SK-MEL-5 (cell line): Measurements from ENCODE around the gene TEX29. TPM values are rescaled to one million over a fixed set of nuclear protein-coding genes. Genes with fewer than 3 reads are reported as not detected.

ENCODE experiments used
- DNase-seq: peaks from one replicate; pipeline ENCODE4 v3.0.0-alpha.2; 2016; ENCODE audit warnings: low read depth, low spot score
- in situ Hi-C: cut with HindIII; loops from 2 replicates; pipeline ENCODE4 v1.10.0; 2016; ENCODE audit warnings: low sequenced_read_pairs, high pct_unique_total_duplicates, low pct_unique_long_range_greater_than_20kb
- total RNA-seq: library from RNA; depleted of rRNA; stranded (reverse); fragments of >200 nt; shearing (Covaris generic); gene quantifications from 2 replicates; pipeline ENCODE4 v1.2.3, GENCODE V29; 2014

TEX29 gene
- total RNA-seq, 1 experiment from 2014 or later, result not detected

GRCh38 chr13:111372651-111373425 is 52.4 kb downstream of the TEX29 start:
- no peak for DNase-seq
- in situ Hi-C loops, result no loop called here

- no peak for DNase-seq
- in situ Hi-C loops, result no loop called here
Measured at GRCh38 chr13:111373486-111373885, 53.0 kb downstream of the TEX29 start.

- in situ Hi-C loops, result no loop called here
- no peak for DNase-seq
Measured at GRCh38 chr13:111380431-111380830, 60.0 kb downstream of the TEX29 start.

GRCh38 chr13:111382411-111382810 is 62.0 kb downstream of the TEX29 start:
- in situ Hi-C loops, result no loop called here
- DNase-seq, result no peak

GRCh38 chr13:111382877-111383276 is 62.4 kb downstream of the TEX29 start:
- DNase-seq, result no peak
- in situ Hi-C loops, result no loop called here

GRCh38 chr13:111383591-111384440 is 63.4 kb downstream of the TEX29 start:
- no peak for DNase-seq
- in situ Hi-C loops, result no loop called here

GRCh38 chr13:111384441-111385182 is 64.2 kb downstream of the TEX29 start:
- in situ Hi-C loops, result no loop called here
- DNase-seq, result no peak

- DNase-seq, result no peak
- in situ Hi-C loops, result no loop called here
Measured at GRCh38 chr13:111385183-111385857, 64.9 kb downstream of the TEX29 start.

- in situ Hi-C loops, result no loop called here
- no peak for DNase-seq
Measured at GRCh38 chr13:111387026-111387871, 66.8 kb downstream of the TEX29 start.

GRCh38 chr13:111387945-111388600 is 67.6 kb downstream of the TEX29 start:
- no peak for DNase-seq
- in situ Hi-C loops, result no loop called here

GRCh38 chr13:111388851-111389500 is 68.5 kb downstream of the TEX29 start:
- no peak for DNase-seq
- in situ Hi-C loops, result no loop called here

GRCh38 chr13:111389621-111390521 is 69.4 kb downstream of the TEX29 start:
- in situ Hi-C loops, result no loop called here
- no peak for DNase-seq

GRCh38 chr13:111390522-111391270 is 70.3 kb downstream of the TEX29 start:
- in situ Hi-C loops, result no loop called here
- DNase-seq, result no peak

- in situ Hi-C loops, result no loop called here
Measured at GRCh38 chr13:111392486-111392885, 72.0 kb downstream of the TEX29 start.

More at GRCh38 chr13:111392486-111392885, 72.0 kb downstream of the TEX29 start:
- DNase-seq, result no peak
